ENCODE data around the gene CARMIL1. TPM values are rescaled to one million over a fixed set of nuclear protein-coding genes. Genes with fewer than 3 reads are reported as not detected.
A peak's percentile ranks its signal among the peaks of the same experiment; 100 is the strongest.
"Not testable (repeated sequence)": the region's sequence is repeated elsewhere in the genome, so short reads cannot be mapped to it uniquely, and the experiment has no call there.

The CARMIL1 gene
- total RNA-seq, 2 donors from 2014 or later: 10.8 to 11.3 TPM

GRCh38 chr6:25352285-25352684 lies 73.1 kb downstream of the CARMIL1 start:
- DNase-seq: no peak
- ATAC-seq: no peak
- intact Hi-C loops (cut with DNase I): no loop called here

GRCh38 chr6:25354078-25354932 lies 75.1 kb downstream of the CARMIL1 start:
- ATAC-seq: peak in 1 of 2 donors; percentile 36
- no peak for DNase-seq
- intact Hi-C loops (cut with DNase I): no loop called here

- intact Hi-C loops (cut with DNase I): no loop called here
- peak; percentile 59 for DNase-seq
- peak; percentile 77 to 92 for ATAC-seq
Observed at GRCh38 chr6:25359191-25359861, 80.2 kb downstream of the CARMIL1 start.

- ATAC-seq (peak in 1 of 2 donors; percentile 9), DNase-seq (no peak)
- intact Hi-C loops (cut with DNase I): no loop called here
Observed at GRCh38 chr6:25359891-25360290, 80.7 kb downstream of the CARMIL1 start.

- ATAC-seq (peak in 1 of 2 donors; percentile 62), DNase-seq (no peak)
- intact Hi-C loops (cut with DNase I): no loop called here
Observed at GRCh38 chr6:25360621-25361020, 81.4 kb downstream of the CARMIL1 start.

GRCh38 chr6:25363427-25363826 lies 84.3 kb downstream of the CARMIL1 start:
- intact Hi-C loops (cut with DNase I): no loop called here
- no peak for ATAC-seq
- no peak for DNase-seq

GRCh38 chr6:25365154-25365553 lies 86.0 kb downstream of the CARMIL1 start:
- DNase-seq (no peak), ATAC-seq (no peak)
- intact Hi-C loops (cut with DNase I): no loop called here

- no peak for DNase-seq
- no peak for ATAC-seq
- intact Hi-C loops (cut with DNase I): no loop called here
Observed at GRCh38 chr6:25366903-25367545, 87.8 kb downstream of the CARMIL1 start.

GRCh38 chr6:25369036-25369432 lies 89.9 kb downstream of the CARMIL1 start:
- intact Hi-C loops (cut with DNase I): no loop called here
- DNase-seq (peak; percentile 50), ATAC-seq (peak; percentile 50 to 71)

GRCh38 chr6:25369433-25370177 lies 90.4 kb downstream of the CARMIL1 start:
- intact Hi-C loops (cut with DNase I): no loop called here
- ATAC-seq: peak; percentile 58 to 75
- no peak for DNase-seq

GRCh38 chr6:25370178-25371036 lies 91.2 kb downstream of the CARMIL1 start:
- ATAC-seq (no peak), DNase-seq (no peak)
- intact Hi-C loops (cut with DNase I): no loop called here

GRCh38 chr6:25371037-25371347 lies 91.8 kb downstream of the CARMIL1 start:
- no peak for DNase-seq
- ATAC-seq: no peak
- intact Hi-C loops (cut with DNase I): no loop called here

GRCh38 chr6:25375125-25375524 lies 96.0 kb downstream of the CARMIL1 start:
- no peak for ATAC-seq
- no peak for DNase-seq
- intact Hi-C loops (cut with DNase I): no loop called here

GRCh38 chr6:25377664-25378063 lies 98.5 kb downstream of the CARMIL1 start:
- ATAC-seq: peak in 1 of 2 donors; percentile 5
- DNase-seq: no peak
- intact Hi-C loops (cut with DNase I): no loop called here

GRCh38 chr6:25381077-25381476 lies 101.9 kb downstream of the CARMIL1 start:
- intact Hi-C loops (cut with DNase I): no loop called here
- DNase-seq (no peak), ATAC-seq (no peak)

GRCh38 chr6:25382476-25382875 lies 103.3 kb downstream of the CARMIL1 start:
- intact Hi-C loops (cut with DNase I); DNase-seq; ATAC-seq: not testable (repeated sequence)

GRCh38 chr6:25384234-25384633 lies 105.1 kb downstream of the CARMIL1 start:
- intact Hi-C loops (cut with DNase I): no loop called here
- DNase-seq: no peak
- no peak for ATAC-seq

GRCh38 chr6:25384967-25385366 lies 105.8 kb downstream of the CARMIL1 start:
- intact Hi-C loops (cut with DNase I): no loop called here
- no peak for DNase-seq
- ATAC-seq: peak; percentile 55 to 79

- intact Hi-C loops (cut with DNase I): no loop called here
- no peak for DNase-seq
Observed at GRCh38 chr6:25387483-25387882, 108.3 kb downstream of the CARMIL1 start.

More at GRCh38 chr6:25387483-25387882, 108.3 kb downstream of the CARMIL1 start:
- no peak for ATAC-seq

Data from left cardiac atrium (tissue), 4 donors.